Cardiac fibroblast (primary cell): Measurements from ENCODE around the gene CCDC148.

Experiments used
- DNase-seq, 2 donors: peaks; one replicate each; pipeline versions ENCODE4 v3.0.0 to v3.0.0-alpha.2; 2010; ENCODE audit warnings: low read depth in 2 of 2
- H3K4me3 ChIP-seq, 2 donors: replicated peaks in 1 of 2; 1 replicate in 1 of 2; 2 replicates in 1 of 2; pipeline ENCODE4 v1.5.1; 2011; ENCODE audit warnings: low read depth in 2 of 2, low read length in 2 of 2, mild to moderate bottlenecking in 2 of 2, moderate library complexity in 1 of 2
- TF ChIP-seq, protein P1 (sequence below): IDR thresholded peaks from one replicate; pipeline ENCODE4 v1.5.1; 2011; ENCODE audit warnings: low read depth, mild to moderate bottlenecking, low read length, inconsistent platforms

Gene CCDC148

DNA sequence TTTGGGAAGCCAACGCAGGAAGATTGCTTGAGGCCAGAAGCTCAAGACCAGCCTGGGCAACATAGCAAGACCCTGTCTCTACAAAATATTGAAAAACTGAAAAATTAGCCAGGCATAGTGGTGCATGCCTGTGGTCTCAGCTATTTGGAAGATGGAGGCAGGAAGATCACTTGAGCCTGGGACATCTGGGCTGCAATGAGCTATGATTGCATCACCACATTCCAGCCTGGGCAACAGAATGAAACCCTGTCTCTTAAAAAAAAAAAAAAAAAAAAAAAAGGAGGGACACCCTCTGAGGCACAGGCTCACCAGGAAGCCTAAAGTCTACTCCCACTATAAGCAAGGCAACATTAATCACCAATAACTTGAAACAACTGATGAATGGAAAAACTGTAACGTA, 151.1 kb downstream of the CCDC148 start:
- H3K4me3 ChIP-seq: no peak overlapping the region
- TF ChIP-seq, protein P1, sequence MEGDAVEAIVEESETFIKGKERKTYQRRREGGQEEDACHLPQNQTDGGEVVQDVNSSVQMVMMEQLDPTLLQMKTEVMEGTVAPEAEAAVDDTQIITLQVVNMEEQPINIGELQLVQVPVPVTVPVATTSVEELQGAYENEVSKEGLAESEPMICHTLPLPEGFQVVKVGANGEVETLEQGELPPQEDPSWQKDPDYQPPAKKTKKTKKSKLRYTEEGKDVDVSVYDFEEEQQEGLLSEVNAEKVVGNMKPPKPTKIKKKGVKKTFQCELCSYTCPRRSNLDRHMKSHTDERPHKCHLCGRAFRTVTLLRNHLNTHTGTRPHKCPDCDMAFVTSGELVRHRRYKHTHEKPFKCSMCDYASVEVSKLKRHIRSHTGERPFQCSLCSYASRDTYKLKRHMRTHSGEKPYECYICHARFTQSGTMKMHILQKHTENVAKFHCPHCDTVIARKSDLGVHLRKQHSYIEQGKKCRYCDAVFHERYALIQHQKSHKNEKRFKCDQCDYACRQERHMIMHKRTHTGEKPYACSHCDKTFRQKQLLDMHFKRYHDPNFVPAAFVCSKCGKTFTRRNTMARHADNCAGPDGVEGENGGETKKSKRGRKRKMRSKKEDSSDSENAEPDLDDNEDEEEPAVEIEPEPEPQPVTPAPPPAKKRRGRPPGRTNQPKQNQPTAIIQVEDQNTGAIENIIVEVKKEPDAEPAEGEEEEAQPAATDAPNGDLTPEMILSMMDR: no peak
- DNase-seq: peak in 1 of 2 donors; percentile 8

DNA sequence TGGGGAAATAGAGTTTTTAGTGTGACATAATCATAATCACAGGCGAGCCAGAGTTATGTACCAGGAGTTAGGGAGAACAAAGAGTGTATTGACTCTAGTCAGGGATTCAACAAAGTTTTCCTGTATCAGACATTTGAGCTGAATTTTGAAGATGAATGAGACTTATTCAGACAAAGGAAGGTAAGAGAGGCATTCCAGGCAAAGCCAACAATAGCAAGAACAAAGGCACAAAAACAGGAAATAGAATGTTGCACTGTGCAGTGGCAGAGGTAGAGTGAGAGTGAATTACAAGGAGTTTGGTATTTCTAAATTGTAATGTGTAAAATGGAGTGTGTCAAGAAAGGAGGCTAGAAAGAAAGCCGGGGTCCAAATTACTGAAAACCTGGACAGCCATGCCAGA, 156.2 kb downstream of the CCDC148 start:
- TF ChIP-seq, protein P1: no peak
- no peak overlapping the region for H3K4me3 ChIP-seq
- DNase-seq: no peak

DNA sequence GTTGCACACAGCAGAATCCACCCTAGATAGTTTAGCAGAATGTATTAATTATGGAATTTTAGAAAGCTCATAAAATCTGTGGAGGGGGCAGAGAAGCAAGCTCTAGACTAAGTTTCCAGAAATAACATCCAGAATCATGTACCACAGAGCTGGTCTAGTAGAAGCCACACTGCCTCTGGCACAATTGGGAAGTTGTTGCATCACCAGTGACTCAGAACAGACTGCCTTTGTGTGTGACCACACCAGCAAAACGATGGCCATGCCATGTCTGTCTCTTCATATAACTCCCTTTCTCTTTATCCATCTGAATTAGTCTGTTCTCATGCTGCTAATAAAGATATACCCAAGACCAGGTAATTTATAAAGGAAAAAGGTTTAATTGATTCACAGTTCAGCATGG, 158.9 kb downstream of the CCDC148 start:
- H3K4me3 ChIP-seq: no peak overlapping the region
- peak in 1 of 2 donors; percentile 37 for DNase-seq
- TF ChIP-seq, protein P1: no peak

DNA sequence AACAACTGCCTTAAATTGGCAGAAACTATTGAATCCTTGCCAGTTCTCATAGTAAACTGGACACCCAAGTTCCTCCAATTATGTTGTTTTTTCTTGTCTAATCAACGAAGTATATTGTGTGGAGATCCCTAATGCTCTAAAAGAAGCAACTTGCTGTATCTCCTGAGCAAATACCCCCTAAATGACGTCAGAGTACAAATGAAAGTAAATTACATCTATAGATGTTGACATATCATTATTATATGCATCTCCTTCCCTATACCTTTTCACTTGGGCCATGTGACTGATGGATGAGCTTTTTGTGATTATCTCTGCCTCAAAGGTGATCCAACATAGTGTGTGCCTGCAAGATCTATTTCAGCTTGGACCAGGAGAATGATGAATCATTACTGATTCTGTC, 159.4 kb downstream of the CCDC148 start:
- H3K4me3 ChIP-seq: no peak overlapping the region
- TF ChIP-seq, protein P1: no peak
- no peak for DNase-seq

DNA sequence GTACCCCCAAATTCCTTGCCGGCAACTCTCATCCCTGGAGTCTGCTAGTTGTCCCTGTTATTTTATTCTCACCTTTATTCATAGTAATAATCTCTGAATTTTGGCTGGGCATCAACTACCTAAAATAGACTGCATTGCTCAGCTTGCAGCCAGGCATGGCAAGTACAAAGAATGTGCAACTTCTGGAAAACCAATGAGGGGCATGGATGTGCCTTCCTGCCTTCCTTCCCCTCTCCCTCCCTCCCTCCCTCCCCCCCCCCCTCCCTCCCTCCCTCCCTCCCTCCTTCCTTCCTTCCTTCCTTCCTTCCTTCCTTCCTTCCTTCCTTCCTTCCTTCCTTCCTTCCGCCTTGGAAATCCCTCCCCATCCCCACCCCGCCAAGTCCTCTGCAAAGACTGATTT, 162.8 kb downstream of the CCDC148 start:
- H3K4me3 ChIP-seq: no peak overlapping the region
- TF ChIP-seq, protein P1: no peak
- no peak for DNase-seq

DNA sequence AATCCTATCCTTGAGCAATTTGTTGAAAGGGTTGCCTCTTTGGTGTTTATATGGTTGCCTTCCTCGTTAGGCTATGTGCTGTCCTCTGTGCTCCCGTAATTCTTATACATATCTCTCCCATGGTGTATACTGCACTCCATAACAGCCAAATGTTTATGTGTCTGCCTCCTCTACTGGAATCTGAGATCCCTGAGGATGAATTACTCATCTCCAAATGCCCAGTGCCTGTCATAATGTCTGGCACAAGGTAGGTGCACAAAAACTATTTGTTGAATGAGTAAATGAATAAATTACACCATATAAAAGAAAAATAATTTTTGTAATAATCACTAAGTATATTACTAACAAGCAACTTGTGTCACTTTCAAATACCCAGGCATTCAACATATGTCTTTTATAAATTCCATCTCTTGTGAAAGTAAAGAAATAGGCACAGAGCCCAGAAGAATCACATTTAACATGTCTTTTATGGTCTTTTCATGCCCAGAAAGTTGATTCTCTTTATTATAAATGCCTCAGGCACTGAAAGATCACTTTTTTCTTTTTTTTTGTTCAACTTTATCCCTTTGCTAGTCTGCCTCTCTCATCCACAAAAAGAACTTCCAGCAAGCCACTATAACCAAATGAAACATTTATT, 164.9 kb downstream of the CCDC148 start:
- no peak overlapping the region for H3K4me3 ChIP-seq
- DNase-seq: no peak
- TF ChIP-seq, protein P1: no peak

DNA sequence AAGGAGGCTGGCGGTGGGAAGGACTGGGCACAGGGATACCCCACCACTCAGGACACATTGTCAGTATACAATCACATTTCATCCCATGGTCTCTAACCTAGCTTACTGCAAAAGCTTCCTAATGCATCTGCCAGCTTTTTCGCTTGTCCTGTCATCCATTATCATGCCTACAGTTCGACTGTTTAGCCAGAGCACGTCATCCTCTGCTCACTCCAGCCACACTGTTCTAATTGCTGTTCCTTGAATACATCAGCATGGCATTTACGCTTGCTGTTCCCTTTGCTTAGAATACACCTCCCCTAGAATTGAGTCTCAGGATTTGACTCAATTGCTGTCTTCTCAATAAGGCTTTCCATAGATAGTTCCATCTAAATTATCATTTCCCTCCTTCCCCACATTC, 166.3 kb downstream of the CCDC148 start:
- H3K4me3 ChIP-seq: no peak overlapping the region
- DNase-seq: no peak
- TF ChIP-seq, protein P1: no peak
